B cell (primary cell): ENCODE data around the gene STK17B.

Experiments used
- EZH2 ChIP-seq: IDR thresholded peaks from 2 replicates; pipeline ENCODE4 v1.6.1; 2012; ENCODE audit warnings: borderline replicate concordance, low read depth, mild to moderate bottlenecking, moderate library complexity, low read length; ENCODE audit not compliant: insufficient read depth, poor library complexity, severe bottlenecking
- TF ChIP-seq, protein P1 (sequence below): fragments of 200-600 bp; IDR thresholded peaks from one replicate; pipeline ENCODE4 v1.8.0; 2022; ENCODE audit warnings: antibody characterized with exemption, mild to moderate bottlenecking

DNA sequence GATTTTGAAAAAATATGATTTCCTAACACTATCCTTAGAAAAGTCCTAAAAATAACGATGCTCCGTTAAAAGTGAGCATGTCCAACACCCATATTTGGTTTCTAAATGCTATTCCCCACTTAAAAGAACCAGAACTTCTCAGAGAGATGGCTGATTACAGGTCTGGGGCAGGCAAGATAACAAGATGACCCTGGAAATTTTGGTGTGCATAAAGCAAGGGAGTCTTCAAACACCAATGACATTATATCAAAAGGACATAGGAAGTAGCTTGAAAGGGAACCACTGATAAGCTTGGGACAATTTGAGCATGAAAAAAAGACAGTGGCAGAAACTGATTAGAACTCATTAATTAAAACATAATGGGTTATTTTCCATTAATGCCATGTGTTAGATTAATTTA, 17.9 kb downstream of the STK17B start:
- TF ChIP-seq, protein P1, sequence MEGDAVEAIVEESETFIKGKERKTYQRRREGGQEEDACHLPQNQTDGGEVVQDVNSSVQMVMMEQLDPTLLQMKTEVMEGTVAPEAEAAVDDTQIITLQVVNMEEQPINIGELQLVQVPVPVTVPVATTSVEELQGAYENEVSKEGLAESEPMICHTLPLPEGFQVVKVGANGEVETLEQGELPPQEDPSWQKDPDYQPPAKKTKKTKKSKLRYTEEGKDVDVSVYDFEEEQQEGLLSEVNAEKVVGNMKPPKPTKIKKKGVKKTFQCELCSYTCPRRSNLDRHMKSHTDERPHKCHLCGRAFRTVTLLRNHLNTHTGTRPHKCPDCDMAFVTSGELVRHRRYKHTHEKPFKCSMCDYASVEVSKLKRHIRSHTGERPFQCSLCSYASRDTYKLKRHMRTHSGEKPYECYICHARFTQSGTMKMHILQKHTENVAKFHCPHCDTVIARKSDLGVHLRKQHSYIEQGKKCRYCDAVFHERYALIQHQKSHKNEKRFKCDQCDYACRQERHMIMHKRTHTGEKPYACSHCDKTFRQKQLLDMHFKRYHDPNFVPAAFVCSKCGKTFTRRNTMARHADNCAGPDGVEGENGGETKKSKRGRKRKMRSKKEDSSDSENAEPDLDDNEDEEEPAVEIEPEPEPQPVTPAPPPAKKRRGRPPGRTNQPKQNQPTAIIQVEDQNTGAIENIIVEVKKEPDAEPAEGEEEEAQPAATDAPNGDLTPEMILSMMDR = no peak
- no peak for TF ChIP-seq EZH2
